Mammary epithelial cell (primary cell): ENCODE results near the gene SSBP3.

ENCODE experiments used
- EZH2 ChIP-seq: IDR thresholded peaks from 2 replicates; pipeline ENCODE4 v1.6.1; 2012; ENCODE audit warnings: low read length, inconsistent platforms, borderline replicate concordance
- TF ChIP-seq, protein P1 (sequence below), 2 donors: IDR thresholded peaks in 1 of 2; conservative IDR thresholded peaks in 1 of 2; 2 replicates each; pipeline ENCODE4 v1.5.1; 2011 to 2012; ENCODE audit warnings: inconsistent platforms in 2 of 2, low read length in 2 of 2, mild to moderate bottlenecking in 2 of 2, control low read depth in 1 of 2, low read depth in 1 of 2; ENCODE audit not compliant: insufficient read depth in 1 of 2; ENCODE audit errors: extremely low read depth in 1 of 2

DNA sequence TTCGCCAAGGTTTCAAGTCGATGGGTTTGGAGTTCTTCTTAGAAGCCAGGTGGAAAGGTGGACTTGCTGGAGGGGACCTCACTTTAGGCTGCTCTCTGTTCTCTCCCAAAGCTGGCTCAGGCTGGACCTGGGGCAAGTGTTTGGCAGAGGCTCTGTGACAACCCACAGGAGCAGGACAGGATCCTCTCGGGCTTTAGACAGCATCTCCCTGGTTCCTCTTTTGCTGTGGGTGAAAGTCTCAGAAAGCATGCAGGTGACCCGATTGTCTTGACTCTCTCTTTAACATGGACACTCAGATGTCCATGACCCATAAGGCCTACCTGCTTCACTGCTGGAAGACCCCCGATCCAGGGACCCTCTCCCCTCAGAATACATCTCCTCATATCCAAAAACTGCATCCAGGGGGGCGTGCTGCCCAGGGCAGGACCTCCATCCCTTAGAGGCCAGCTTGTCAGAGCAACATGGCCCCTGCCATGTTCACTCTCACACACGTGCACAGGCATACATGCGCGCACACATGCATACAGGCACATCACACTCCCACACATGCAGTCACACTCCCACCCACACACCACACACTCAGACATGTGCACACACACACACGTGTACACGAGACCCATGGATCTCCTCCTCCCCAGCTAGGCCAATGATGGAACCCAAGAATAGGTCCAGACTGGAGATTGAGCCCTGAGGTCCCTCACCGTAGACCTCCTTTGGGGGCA, 184.9 kb downstream of the SSBP3 start:
- TF ChIP-seq, protein P1, sequence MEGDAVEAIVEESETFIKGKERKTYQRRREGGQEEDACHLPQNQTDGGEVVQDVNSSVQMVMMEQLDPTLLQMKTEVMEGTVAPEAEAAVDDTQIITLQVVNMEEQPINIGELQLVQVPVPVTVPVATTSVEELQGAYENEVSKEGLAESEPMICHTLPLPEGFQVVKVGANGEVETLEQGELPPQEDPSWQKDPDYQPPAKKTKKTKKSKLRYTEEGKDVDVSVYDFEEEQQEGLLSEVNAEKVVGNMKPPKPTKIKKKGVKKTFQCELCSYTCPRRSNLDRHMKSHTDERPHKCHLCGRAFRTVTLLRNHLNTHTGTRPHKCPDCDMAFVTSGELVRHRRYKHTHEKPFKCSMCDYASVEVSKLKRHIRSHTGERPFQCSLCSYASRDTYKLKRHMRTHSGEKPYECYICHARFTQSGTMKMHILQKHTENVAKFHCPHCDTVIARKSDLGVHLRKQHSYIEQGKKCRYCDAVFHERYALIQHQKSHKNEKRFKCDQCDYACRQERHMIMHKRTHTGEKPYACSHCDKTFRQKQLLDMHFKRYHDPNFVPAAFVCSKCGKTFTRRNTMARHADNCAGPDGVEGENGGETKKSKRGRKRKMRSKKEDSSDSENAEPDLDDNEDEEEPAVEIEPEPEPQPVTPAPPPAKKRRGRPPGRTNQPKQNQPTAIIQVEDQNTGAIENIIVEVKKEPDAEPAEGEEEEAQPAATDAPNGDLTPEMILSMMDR (conservative IDR thresholded peaks at IDR 0.05 in 1 of 2, IDR thresholded peaks at IDR 0.05 in 1 of 2; ENCODE audit: extremely low read depth in 1 of 2, insufficient read depth in 1 of 2, low read depth in 1 of 2, low read length in 2 of 2) = no peak
- TF ChIP-seq EZH2 = no peak
